Activated CD4-positive, alpha-beta T cell treated with anti-CD3 and anti-CD28 coated beads for 36 hours (primary cell): ENCODE data around the gene ITM2B. TPM values are rescaled to one million over a fixed set of nuclear protein-coding genes. Genes with fewer than 3 reads are reported as not detected.

Experiments
- ATAC-seq: fragments of 200-7000 bp; cut with Tn5 transposase; one replicate; pipeline ENCODE4 v1.10.0; 2021; ENCODE audit warnings: mild to moderate bottlenecking, moderate library complexity
- CTCF ChIA-PET: fragments of 350-600 bp; sonication (Branson Sonifier 250); formaldehyde crosslinking; loops from one replicate; lab custom pipeline; 2021; ENCODE audit warnings: antibody characterized with exemption; lab: Charles Lee
- POLR2A ChIA-PET: fragments of 350-600 bp; sonication (Branson Sonifier 250); formaldehyde crosslinking; loops from one replicate; lab custom pipeline; 2021; ENCODE audit warnings: antibody characterized with exemption, inconsistent platforms; lab: Charles Lee
- DNase-seq: peaks from one replicate; pipeline ENCODE4 v3.0.0-alpha.2; 2020
- H3K27ac Mint-ChIP-seq: one replicate; pipeline ENCODE4 v1.8.0; 2021; ENCODE audit warnings: mixed read lengths
- H3K27me3 Mint-ChIP-seq: one replicate; pipeline ENCODE4 v1.8.0; 2021; ENCODE audit warnings: mixed read lengths
- H3K36me3 Mint-ChIP-seq: one replicate; pipeline ENCODE4 v1.8.0; 2021; ENCODE audit warnings: low read depth, mixed read lengths
- H3K4me1 Mint-ChIP-seq: one replicate; pipeline ENCODE4 v1.8.0; 2021; ENCODE audit warnings: mixed read lengths
- H3K4me3 Mint-ChIP-seq: one replicate; pipeline ENCODE4 v1.8.0; 2021; ENCODE audit warnings: mild to moderate bottlenecking, moderate library complexity, mixed read lengths
- H3K9me3 Mint-ChIP-seq: one replicate; pipeline ENCODE4 v1.8.0; 2021; ENCODE audit warnings: low read depth, mixed read lengths
- intact Hi-C, 2 experiments: fragments of 100-400 bp; cut with DNase I in 1 of 2; cut with micrococcal nuclease in 1 of 2; formaldehyde crosslinking; loops; one replicate each; pipeline versions ENCODE4 v1.14.2 to v1.15.1; 2022 to 2024; cut with DNase I, micrococcal nuclease
- total RNA-seq, 2 experiments: library from RNA; stranded (reverse); gene quantifications; one replicate each; pipeline ENCODE4 v1.2.3, GENCODE V29; 2021

The ITM2B gene
- total RNA-seq, 2 experiments from 2014 or later, result 67.0 to 96.5 TPM

DNA sequence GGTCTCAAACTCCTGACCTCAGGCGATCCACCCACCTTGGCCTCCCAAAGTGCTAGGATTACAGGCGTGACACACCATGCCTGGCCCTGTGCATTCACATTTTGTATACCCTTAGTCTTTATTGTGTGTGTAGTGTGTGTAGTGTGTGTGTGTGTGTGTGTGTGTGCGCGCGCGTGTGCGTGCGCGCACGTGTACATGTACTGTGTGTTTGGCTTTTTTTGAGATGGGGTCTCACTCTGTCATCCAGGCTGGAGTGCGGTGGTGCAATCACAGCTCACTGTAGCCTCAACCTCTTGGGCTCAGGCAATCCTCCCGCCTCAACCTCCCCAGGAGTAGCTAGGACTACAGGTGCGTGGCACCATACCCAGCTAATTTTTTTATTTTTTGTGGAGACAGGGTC is 22.1 kb downstream of the ITM2B start:
- Mint-ChIP-seq H3K9me3 (no peaks in the 10 kb centered on the region), H3K4me1 (peaks cover 48% of the 10 kb centered on the region), H3K27me3 (no peaks in the 10 kb centered on the region), H3K36me3 (peaks cover 36% of the 10 kb centered on the region), H3K4me3 (no peak overlapping the region), H3K27ac (no peak overlapping the region)
- POLR2A ChIA-PET, result interaction anchor here (0.6 kb wide), 2 partner anchors 96 to 134 kb away, joined by 3 read pairs; no protein-coding TSS in a partner anchor
- intact Hi-C loops, result loop anchor here in 1 of 2 experiments (5.0 kb wide), 1 partner anchor 37 kb away; no protein-coding TSS in a partner anchor
- ATAC-seq (no peak), DNase-seq (no peak)
- CTCF ChIA-PET, result interaction anchor here (0.7 to 2.3 kb wide), 2 partner anchors 10 to 17 kb away, joined by 3 to 6 read pairs; no protein-coding TSS in a partner anchor

DNA sequence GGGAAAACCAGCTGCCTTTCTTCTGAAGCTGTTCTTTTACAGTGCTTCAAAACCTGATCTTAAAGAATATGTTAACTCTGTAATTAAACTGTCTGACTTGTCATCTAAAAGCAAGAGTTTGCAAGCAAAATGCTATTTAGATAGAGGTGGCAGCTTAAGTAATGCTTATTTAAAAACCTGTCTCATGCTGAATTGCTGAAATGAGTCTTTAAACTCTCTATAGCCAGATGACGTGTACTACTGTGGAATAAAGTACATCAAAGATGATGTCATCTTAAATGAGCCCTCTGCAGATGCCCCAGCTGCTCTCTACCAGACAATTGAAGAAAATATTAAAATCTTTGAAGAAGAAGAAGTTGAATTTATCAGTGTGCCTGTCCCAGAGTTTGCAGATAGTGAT is 22.9 kb downstream of the ITM2B start:
- DNase-seq, result no peak
- Mint-ChIP-seq H3K4me3 (no peak overlapping the region), H3K27ac (peak overlapping the region; percentile 9), H3K27me3 (no peaks in the 10 kb centered on the region), H3K9me3 (no peaks in the 10 kb centered on the region), H3K36me3 (peaks cover 41% of the 10 kb centered on the region), H3K4me1 (peaks cover 45% of the 10 kb centered on the region)
- ATAC-seq, result peak; percentile 66
- CTCF ChIA-PET, result interaction anchor here (0.7 to 2.3 kb wide), 2 partner anchors 9 to 18 kb away, joined by 3 to 6 read pairs; no protein-coding TSS in a partner anchor
- POLR2A ChIA-PET, result interaction anchor here (0.6 kb wide), 1 partner anchor 133 kb away, joined by 3 read pairs; no protein-coding TSS in a partner anchor
- intact Hi-C loops, result loop anchor here in 1 of 2 experiments (5.0 kb wide), 1 partner anchor 36 kb away; no protein-coding TSS in a partner anchor

DNA sequence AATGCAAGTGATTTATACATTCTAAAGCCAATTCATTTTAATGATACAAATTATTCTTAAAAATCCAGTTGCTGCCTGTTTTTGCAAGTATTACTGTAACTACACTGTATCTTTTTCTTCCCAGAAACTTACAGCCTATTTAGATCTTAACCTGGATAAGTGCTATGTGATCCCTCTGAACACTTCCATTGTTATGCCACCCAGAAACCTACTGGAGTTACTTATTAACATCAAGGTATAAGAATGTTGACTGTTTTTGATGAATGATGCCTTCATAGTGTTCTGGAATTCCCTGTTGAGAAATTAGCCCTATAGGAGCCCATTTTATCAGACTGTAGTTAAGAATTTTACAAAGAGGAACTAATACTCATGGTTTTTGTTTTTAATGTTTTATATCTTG is 25.0 kb downstream of the ITM2B start:
- POLR2A ChIA-PET, result no interaction called here
- ATAC-seq, result no peak
- H3K36me3 Mint-ChIP-seq, result peaks cover 52% of the 10 kb centered on the region
- H3K4me3 Mint-ChIP-seq, result no peak overlapping the region
- H3K27ac Mint-ChIP-seq, result no peak overlapping the region
- CTCF ChIA-PET, result interaction anchor here (1.4 kb wide), 1 partner anchor 8 kb away, joined by 5 read pairs; no protein-coding TSS in a partner anchor
- H3K27me3 Mint-ChIP-seq, result no peaks in the 10 kb centered on the region
- intact Hi-C loops, result loop anchor here in 1 of 2 experiments (5.0 kb wide), 1 partner anchor 34 kb away; no protein-coding TSS in a partner anchor
- H3K9me3 Mint-ChIP-seq, result no peaks in the 10 kb centered on the region
- H3K4me1 Mint-ChIP-seq, result peaks cover 43% of the 10 kb centered on the region
- no peak for DNase-seq

DNA sequence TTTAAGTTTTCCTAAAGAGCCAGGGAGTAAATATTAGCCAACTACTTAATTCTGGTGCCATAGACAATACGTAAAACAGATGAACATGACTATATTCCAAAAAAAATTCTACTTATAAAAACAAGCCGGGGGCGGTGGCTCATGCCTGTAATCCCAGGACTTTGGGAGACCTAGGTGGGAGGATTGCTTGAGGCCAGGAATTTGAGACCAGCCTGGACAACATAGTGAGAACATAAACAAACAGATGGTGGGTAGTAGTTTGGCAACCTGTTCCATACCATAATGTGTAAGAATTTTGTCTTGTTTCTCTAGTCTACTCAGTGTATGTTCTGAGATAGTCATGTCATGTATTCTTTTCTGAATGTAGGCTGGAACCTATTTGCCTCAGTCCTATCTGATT is 25.4 kb downstream of the ITM2B start:
- H3K4me3 Mint-ChIP-seq, result no peak overlapping the region
- H3K4me1 Mint-ChIP-seq, result peaks cover 47% of the 10 kb centered on the region
- no peaks in the 10 kb centered on the region for H3K9me3 Mint-ChIP-seq
- no peaks in the 10 kb centered on the region for H3K27me3 Mint-ChIP-seq
- POLR2A ChIA-PET, result interaction anchor here (0.6 kb wide), 1 partner anchor 37 kb away, joined by 5 read pairs; no protein-coding TSS in a partner anchor
- CTCF ChIA-PET, result interaction anchor here (0.6 to 1.1 kb wide), 3 partner anchors 132 to 322 kb away, joined by 3 read pairs; no protein-coding TSS in a partner anchor
- no peak overlapping the region for H3K27ac Mint-ChIP-seq
- intact Hi-C loops, result loop anchor here in 1 of 2 experiments (5.0 kb wide), 1 partner anchor 34 kb away; no protein-coding TSS in a partner anchor
- ATAC-seq (peak; percentile 30), DNase-seq (no peak)
- H3K36me3 Mint-ChIP-seq, result peaks cover 56% of the 10 kb centered on the region

DNA sequence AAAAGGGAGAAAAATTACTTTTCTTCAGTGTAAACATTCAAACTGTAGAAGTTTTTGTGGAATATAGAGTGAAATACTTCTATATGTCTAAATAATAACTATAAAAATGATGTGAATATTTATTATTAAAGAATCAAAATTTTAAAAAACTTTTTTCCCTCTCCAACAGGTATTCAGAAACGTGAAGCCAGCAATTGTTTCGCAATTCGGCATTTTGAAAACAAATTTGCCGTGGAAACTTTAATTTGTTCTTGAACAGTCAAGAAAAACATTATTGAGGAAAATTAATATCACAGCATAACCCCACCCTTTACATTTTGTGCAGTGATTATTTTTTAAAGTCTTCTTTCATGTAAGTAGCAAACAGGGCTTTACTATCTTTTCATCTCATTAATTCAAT is 28.0 kb downstream of the ITM2B start:
- CTCF ChIA-PET, result no interaction called here
- ATAC-seq (no peak), DNase-seq (no peak)
- intact Hi-C loops, result no loop called here
- no peak overlapping the region for H3K4me3 Mint-ChIP-seq
- H3K36me3 Mint-ChIP-seq, result peaks cover 47% of the 10 kb centered on the region
- H3K27ac Mint-ChIP-seq, result no peak overlapping the region
- no peaks in the 10 kb centered on the region for H3K27me3 Mint-ChIP-seq
- POLR2A ChIA-PET, result no interaction called here
- peaks cover 59% of the 10 kb centered on the region for H3K4me1 Mint-ChIP-seq
- H3K9me3 Mint-ChIP-seq, result no peaks in the 10 kb centered on the region

DNA sequence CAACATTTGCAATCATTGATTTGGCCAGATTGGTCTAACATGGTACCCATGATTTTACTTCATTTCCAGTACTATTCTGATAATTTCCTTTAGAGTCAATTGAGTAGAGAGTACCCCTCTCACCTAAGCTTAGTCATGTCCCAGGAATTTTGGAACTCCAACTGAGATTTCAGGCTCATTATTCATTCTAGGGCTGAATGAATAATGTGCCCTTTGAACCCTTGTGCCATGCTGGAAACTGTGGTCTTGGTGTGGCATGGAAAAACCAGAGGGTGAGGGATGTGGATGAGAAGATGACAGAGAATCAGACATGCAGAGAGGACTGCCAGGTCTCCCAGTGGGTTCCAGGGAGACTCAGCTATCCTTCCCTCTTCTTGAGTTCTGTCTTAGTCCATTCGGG is 30.2 kb downstream of the ITM2B start:
- no peak overlapping the region for H3K27ac Mint-ChIP-seq
- DNase-seq, result no peak
- POLR2A ChIA-PET, result no interaction called here
- no peak for ATAC-seq
- intact Hi-C loops, result no loop called here
- H3K4me1 Mint-ChIP-seq, result peaks cover 62% of the 10 kb centered on the region
- no peaks in the 10 kb centered on the region for H3K9me3 Mint-ChIP-seq
- CTCF ChIA-PET, result interaction anchor here (0.7 to 1.6 kb wide), 4 partner anchors 19 to 133 kb away, joined by 3 to 7 read pairs (median 5); no protein-coding TSS in a partner anchor
- peaks cover 42% of the 10 kb centered on the region for H3K36me3 Mint-ChIP-seq
- no peaks in the 10 kb centered on the region for H3K27me3 Mint-ChIP-seq
- H3K4me3 Mint-ChIP-seq, result no peak overlapping the region

DNA sequence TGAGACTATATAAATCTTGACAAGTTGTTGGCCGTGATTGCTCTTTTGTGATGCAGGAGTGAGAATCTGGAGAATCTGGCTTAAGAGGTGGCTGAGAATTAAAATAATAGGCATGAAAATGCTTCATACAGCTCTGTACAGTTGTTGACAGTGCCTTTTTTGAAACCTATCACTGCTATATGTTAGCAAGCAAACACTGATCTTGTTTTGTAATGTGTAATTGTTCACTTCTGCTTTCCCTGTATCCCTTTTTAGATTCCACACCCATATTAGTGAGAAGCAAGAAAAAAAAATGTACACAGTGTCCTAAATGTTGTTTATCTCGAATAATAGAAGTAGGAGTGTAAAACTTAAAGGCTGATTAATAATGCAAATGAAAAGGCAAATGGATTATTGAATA is 31.1 kb downstream of the ITM2B start:
- Mint-ChIP-seq H3K9me3 (no peaks in the 10 kb centered on the region), H3K4me1 (peaks cover 56% of the 10 kb centered on the region), H3K4me3 (no peak overlapping the region), H3K27me3 (no peaks in the 10 kb centered on the region), H3K27ac (no peak overlapping the region), H3K36me3 (peaks cover 42% of the 10 kb centered on the region)
- DNase-seq (no peak), ATAC-seq (no peak)
- intact Hi-C loops, result no loop called here
- POLR2A ChIA-PET, result no interaction called here
- CTCF ChIA-PET, result interaction anchor here (0.7 to 2.2 kb wide), 3 partner anchors 9 to 318 kb away, joined by 3 to 6 read pairs (median 5); no protein-coding TSS in a partner anchor

DNA sequence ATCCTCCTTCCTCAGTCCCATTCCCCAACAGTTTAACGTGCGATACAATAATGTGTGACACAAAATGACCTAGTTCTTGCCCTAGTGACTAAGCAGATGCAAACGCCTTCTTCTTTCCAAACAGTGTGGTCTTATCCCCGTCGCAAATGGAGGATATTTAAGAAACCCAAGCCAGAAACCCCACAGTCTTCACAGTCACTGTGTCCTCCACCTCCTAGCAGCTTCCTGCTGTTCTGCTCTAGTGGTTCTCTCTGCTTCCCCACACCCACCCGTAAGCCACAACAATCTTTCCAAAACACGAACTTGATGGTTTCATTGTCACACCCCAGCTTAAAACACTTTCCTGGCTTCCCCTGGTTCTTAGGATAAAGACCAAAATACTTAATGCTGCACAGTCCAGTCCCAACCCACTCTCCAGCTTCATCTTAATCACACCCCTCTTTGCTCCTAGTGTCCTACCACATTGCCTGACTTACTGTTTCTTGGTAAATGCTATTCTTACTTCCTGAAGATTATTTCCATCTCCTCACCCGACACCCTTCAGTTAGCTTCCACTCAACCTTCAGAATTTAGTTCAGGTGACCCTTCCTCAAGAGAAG is 32.3 kb downstream of the ITM2B start:
- Mint-ChIP-seq H3K4me3 (no peak overlapping the region), H3K27ac (peak overlapping the region; percentile 72), H3K9me3 (no peaks in the 10 kb centered on the region), H3K27me3 (no peaks in the 10 kb centered on the region), H3K4me1 (peaks cover 45% of the 10 kb centered on the region), H3K36me3 (peaks cover 38% of the 10 kb centered on the region)
- peak; percentile 51 for DNase-seq
- POLR2A ChIA-PET, result interaction anchor here (1.1 kb wide), 1 partner anchor 170 kb away, joined by 3 read pairs; the partner anchor contains the start of gene MED4
- CTCF ChIA-PET, result interaction anchor here (1.3 to 2.2 kb wide), 5 partner anchors 10 to 317 kb away, joined by 3 to 6 read pairs (median 5); partner anchors contain the start of gene MED4
- ATAC-seq, result peak; percentile 80
- intact Hi-C loops, result no loop called here

DNA sequence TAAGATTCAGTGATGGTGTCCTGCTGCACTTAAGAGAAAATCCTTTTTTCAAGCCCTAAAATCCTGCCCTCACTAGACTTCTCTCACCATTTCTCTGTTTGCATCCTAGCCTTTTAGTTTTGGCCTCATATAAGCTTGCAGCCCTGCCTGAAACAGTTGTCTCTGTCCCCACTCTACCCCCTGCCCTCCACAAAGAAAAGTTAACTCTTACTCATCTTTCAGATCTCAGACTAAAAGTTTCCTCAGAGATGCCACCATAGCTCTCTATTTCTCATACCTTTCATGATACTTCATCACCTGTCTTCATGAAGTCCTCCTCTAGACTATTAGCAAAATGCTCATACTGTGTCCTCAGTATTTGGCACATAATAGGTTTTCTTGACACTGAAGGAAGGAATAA is 33.1 kb downstream of the ITM2B start:
- H3K9me3 Mint-ChIP-seq, result no peaks in the 10 kb centered on the region
- no peaks in the 10 kb centered on the region for H3K27me3 Mint-ChIP-seq
- intact Hi-C loops, result no loop called here
- no peak for DNase-seq
- H3K4me3 Mint-ChIP-seq, result no peak overlapping the region
- peak overlapping the region; percentile 0 for H3K27ac Mint-ChIP-seq
- CTCF ChIA-PET, result interaction anchor here (0.6 to 2.2 kb wide), 9 partner anchors 9 to 608 kb away, joined by 3 to 6 read pairs (median 3); partner anchors contain the start of gene MED4
- peaks cover 45% of the 10 kb centered on the region for H3K4me1 Mint-ChIP-seq
- peak; percentile 76 for ATAC-seq
- peaks cover 32% of the 10 kb centered on the region for H3K36me3 Mint-ChIP-seq
- POLR2A ChIA-PET, result no interaction called here

DNA sequence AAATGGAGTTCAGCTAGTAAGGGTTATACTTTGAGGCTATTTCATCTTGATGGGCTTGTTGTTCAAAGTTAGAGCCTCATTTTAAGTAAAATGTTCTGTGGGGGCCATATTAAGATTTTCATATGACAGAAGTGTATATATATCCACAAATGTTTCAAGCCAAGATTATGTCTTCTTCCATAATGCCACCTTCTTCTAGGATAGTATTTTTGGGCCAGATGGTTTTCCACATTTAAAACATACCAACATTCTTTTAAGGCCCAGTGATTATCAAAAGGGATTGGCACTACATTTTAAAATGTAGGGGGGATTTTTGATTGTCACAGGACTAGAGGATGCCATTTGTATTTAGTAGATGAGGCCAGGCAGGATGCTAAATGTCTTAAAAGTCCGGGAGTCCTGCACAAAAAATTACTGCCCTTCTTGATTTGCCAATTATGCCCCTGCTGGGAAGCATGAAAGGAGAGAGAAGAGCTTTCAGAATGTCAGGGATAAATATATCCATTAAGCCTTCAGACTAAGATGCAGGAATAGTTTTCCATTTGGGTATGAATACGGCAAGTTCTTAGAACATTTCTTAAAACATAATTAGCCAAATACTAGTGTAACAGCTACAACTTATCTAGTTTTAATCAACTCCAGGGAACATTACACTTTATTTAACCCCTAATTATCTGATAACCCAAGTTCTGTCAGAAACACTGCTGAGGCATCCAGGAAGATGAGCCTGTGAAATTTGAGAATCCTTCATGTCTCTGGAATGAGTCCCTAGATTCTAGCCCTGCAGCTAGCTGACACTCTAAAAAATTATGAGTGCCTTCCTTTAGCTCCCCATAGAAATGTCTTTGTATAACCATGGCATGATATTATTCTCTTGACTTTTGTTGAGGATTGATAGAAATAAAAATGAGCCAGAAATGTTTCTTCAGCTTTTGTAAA is 34.0 kb downstream of the ITM2B start:
- Mint-ChIP-seq H3K4me1 (peaks cover 45% of the 10 kb centered on the region), H3K27me3 (no peaks in the 10 kb centered on the region), H3K4me3 (no peak overlapping the region), H3K36me3 (peaks cover 31% of the 10 kb centered on the region), H3K9me3 (no peaks in the 10 kb centered on the region), H3K27ac (no peak overlapping the region)
- no peak for DNase-seq
- POLR2A ChIA-PET, result no interaction called here
- CTCF ChIA-PET, result interaction anchor here (0.6 to 2.2 kb wide), 8 partner anchors 10 to 607 kb away, joined by 3 to 5 read pairs (median 3); partner anchors contain the start of gene MED4
- intact Hi-C loops, result no loop called here
- no peak for ATAC-seq

DNA sequence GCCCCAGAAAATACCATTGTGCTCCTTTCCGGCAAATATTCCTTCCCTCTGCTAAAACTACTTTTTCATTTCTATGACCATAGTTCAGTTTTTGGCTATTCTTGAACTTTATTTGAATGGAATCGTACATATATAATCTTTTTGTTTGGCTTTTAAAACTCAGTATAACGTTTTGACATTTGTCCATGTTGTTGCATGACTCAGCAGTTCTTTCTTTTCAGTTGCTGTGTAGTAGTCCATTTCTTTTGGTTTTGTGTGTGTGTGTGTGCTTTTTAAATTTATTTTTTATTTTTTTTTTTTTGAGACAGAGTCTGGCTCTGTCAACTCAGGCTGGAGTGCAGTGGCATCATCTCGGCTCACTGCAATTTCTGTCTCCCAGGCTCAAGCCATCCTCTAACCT is 35.0 kb downstream of the ITM2B start:
- intact Hi-C loops, result no loop called here
- ATAC-seq (no peak), DNase-seq (no peak)
- H3K4me1 Mint-ChIP-seq, result peaks cover 38% of the 10 kb centered on the region
- no peak overlapping the region for H3K27ac Mint-ChIP-seq
- ChIA-PET POLR2A (no interaction called here), CTCF (no interaction called here)
- peaks cover 21% of the 10 kb centered on the region for H3K36me3 Mint-ChIP-seq
- no peak overlapping the region for H3K4me3 Mint-ChIP-seq
- H3K27me3 Mint-ChIP-seq, result no peaks in the 10 kb centered on the region
- no peaks in the 10 kb centered on the region for H3K9me3 Mint-ChIP-seq
